Hepatocyte (in vitro differentiated cells): Measurements from ENCODE around the gene FBXL17. TPM values are rescaled to one million over a fixed set of nuclear protein-coding genes. Genes with fewer than 3 reads are reported as not detected.

ENCODE experiments used
- DNase-seq: peaks from one replicate; pipeline ENCODE4 v3.0.0-alpha.2; 2016; ENCODE audit warnings: low spot score
- H2AFZ ChIP-seq: fragments of 200-600 bp; sonication (generic); 2 replicates; pipeline ENCODE4 v1.6.0; 2016; ENCODE audit warnings: antibody characterized with exemption, mild to moderate bottlenecking
- H3K27ac ChIP-seq: fragments of 200-600 bp; sonication (generic); 2 replicates; pipeline ENCODE4 v1.5.1; 2016; ENCODE audit warnings: mild to moderate bottlenecking
- H3K27me3 ChIP-seq: fragments of 200-600 bp; sonication (generic); 2 replicates; pipeline ENCODE4 v1.6.1; 2016
- H3K36me3 ChIP-seq: fragments of 200-600 bp; sonication (generic); replicated peaks from 2 replicates; pipeline ENCODE4 v1.5.1; 2016; ENCODE audit warnings: low read depth; ENCODE audit not compliant: insufficient read depth
- H3K4me1 ChIP-seq: fragments of 200-600 bp; sonication (generic); 2 replicates; pipeline ENCODE4 v1.5.1; 2016; ENCODE audit warnings: mild to moderate bottlenecking, moderate library complexity; ENCODE audit not compliant: insufficient read depth
- H3K4me2 ChIP-seq: fragments of 200-600 bp; sonication (generic); 2 replicates; pipeline ENCODE4 v1.6.0; 2016
- H3K4me3 ChIP-seq: fragments of 200-600 bp; sonication (generic); 2 replicates; pipeline ENCODE4 v1.5.1; 2016; ENCODE audit warnings: mild to moderate bottlenecking
- H3K79me2 ChIP-seq: fragments of 200-600 bp; sonication (generic); 2 replicates; pipeline ENCODE4 v1.6.0; 2017; ENCODE audit warnings: mild to moderate bottlenecking
- H3K9me2 ChIP-seq: fragments of 200-600 bp; sonication (generic); replicated peaks from 2 replicates; pipeline ENCODE4 v1.6.0; 2017; ENCODE audit warnings: mild to moderate bottlenecking; ENCODE audit not compliant: insufficient read depth
- H3K9me3 ChIP-seq: fragments of 200-600 bp; sonication (generic); 2 replicates; pipeline ENCODE4 v1.5.1; 2016; ENCODE audit warnings: low read depth, mild to moderate bottlenecking
- H4K20me1 ChIP-seq: fragments of 200-600 bp; sonication (generic); 2 replicates; pipeline ENCODE4 v1.6.0; 2016; ENCODE audit warnings: mild to moderate bottlenecking; ENCODE audit not compliant: insufficient read depth, poor library complexity, severe bottlenecking
- EZH2 ChIP-seq: fragments of 200-600 bp; sonication (generic); IDR thresholded peaks from 2 replicates; pipeline ENCODE4 v1.6.1; 2016; ENCODE audit warnings: antibody characterized with exemption, mild to moderate bottlenecking, borderline replicate concordance
- EZH2phosphoT487 ChIP-seq: fragments of 200-600 bp; sonication (generic); IDR thresholded peaks from one replicate; pipeline ENCODE4 v1.6.1; 2018; ENCODE audit warnings: antibody characterized with exemption, mild to moderate bottlenecking, low read depth, moderate library complexity; ENCODE audit not compliant: unreplicated experiment, severe bottlenecking
- WGBS: methylation state at CpG from one replicate; pipeline ENCODE4 v1.1.6; 2016; ENCODE audit warnings: low lambda C conversion rate; ENCODE audit errors: missing lambda C conversion rate; 5-methylcytosine and 5-hydroxymethylcytosine counted together
- polyA plus RNA-seq: library from polyadenylated mRNA; unstranded; fragments of >200 nt; fragmentation: Nextera tagmentation; extraction: Ambion mirVana; gene quantifications from 2 replicates; pipeline ENCODE4 v1.2.1, GENCODE V29; 2016
- total RNA-seq: library from RNA; depleted of rRNA; stranded (reverse); fragments of >200 nt; gene quantifications from 2 replicates; pipeline ENCODE4 v1.2.3, GENCODE V29; 2014
- TF ChIP-seq, protein P1 (sequence below): fragments of 200-600 bp; sonication (generic); IDR thresholded peaks from 2 replicates; pipeline ENCODE4 v1.5.1; 2016; ENCODE audit warnings: antibody characterized with exemption, mild to moderate bottlenecking; ENCODE audit not compliant: poor library complexity

Gene FBXL17
- total and polyA plus RNA-seq, 2 experiments from 2014 or later = 12.5 to 18.2 TPM

DNA sequence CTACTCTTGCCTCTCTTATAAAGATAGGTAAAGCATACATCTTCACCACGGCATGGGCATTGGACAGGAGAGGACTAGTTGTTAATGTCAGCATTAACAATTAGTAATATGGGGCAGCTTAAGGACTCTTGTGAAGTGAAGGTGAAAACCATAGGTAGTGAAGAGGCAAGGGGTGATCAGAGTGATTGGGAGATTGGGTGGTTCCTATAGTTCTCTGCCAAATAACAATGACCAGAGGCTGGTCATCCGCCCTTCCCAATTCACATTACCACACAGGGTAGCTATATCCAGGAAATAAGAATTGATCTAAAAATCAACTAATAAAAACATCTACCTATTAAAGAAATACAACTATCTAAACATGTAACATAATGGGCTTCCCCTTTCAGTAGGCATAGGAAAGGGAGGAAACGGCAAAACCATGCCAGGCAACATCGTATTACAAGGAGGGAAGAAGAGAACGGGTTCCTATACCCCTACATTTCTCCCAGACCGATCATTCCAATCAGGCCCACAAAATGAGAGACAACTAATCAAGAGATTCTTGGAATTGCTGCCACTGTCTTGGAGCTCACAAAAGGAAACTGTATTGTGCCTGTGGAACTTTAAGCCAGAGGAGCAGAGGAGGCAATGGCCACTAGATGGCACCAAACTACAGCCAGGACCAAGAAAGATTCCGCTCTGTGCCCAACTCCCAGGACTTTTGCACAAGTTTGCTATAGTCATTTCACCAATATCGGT is 121.6 kb downstream of the FBXL17 start:
- Histone ChIP-seq H3K4me3 (no peak overlapping the region), H2AFZ (no peak overlapping the region), H3K9me2 (no peaks in the 10 kb centered on the region), H3K36me3 (no peaks in the 10 kb centered on the region), H3K4me1 (peaks cover 10% of the 10 kb centered on the region), H3K27me3 (no peaks in the 10 kb centered on the region), H3K4me2 (peak overlapping the region; percentile 42), H3K27ac (no peak overlapping the region), H3K79me2 (no peaks in the 10 kb centered on the region), H4K20me1 (no peaks in the 10 kb centered on the region), H3K9me3 (no peaks in the 10 kb centered on the region)
- TF ChIP-seq EZH2phosphoT487 (no peak), EZH2 (no peak)
- TF ChIP-seq, protein P1, sequence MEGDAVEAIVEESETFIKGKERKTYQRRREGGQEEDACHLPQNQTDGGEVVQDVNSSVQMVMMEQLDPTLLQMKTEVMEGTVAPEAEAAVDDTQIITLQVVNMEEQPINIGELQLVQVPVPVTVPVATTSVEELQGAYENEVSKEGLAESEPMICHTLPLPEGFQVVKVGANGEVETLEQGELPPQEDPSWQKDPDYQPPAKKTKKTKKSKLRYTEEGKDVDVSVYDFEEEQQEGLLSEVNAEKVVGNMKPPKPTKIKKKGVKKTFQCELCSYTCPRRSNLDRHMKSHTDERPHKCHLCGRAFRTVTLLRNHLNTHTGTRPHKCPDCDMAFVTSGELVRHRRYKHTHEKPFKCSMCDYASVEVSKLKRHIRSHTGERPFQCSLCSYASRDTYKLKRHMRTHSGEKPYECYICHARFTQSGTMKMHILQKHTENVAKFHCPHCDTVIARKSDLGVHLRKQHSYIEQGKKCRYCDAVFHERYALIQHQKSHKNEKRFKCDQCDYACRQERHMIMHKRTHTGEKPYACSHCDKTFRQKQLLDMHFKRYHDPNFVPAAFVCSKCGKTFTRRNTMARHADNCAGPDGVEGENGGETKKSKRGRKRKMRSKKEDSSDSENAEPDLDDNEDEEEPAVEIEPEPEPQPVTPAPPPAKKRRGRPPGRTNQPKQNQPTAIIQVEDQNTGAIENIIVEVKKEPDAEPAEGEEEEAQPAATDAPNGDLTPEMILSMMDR = peak; percentile 96
- WGBS = 56% methylated on average over 8 of the region's 8 CpGs
- DNase-seq = peak; percentile 90

DNA sequence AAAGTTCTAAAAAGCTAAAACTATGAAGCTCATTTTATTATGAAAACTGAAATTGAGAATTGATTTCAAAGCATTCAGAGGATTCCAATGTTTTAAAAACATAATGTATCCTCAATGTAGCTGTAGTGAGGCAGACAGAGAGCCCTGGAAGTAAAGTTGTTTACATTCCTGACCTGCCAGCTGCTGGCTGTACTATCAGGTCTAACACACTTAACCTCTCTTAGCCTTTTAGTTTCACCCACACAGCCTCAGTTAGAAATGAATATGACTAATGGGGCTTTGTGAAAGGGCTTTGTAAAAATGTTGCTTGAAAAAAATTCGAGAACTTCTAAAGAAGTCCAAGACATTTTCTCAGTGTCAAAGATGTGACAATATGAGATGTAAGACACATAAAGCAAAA is 122.6 kb downstream of the FBXL17 start:
- Histone ChIP-seq H3K4me2 (peak overlapping the region; percentile 3), H3K9me3 (no peaks in the 10 kb centered on the region), H3K79me2 (no peaks in the 10 kb centered on the region), H3K4me3 (no peak overlapping the region), H4K20me1 (no peaks in the 10 kb centered on the region), H3K36me3 (no peaks in the 10 kb centered on the region), H3K4me1 (peaks cover 10% of the 10 kb centered on the region), H3K27ac (no peak overlapping the region), H2AFZ (no peak overlapping the region), H3K27me3 (no peaks in the 10 kb centered on the region), H3K9me2 (no peaks in the 10 kb centered on the region)
- TF ChIP-seq EZH2 (no peak), EZH2phosphoT487 (no peak)
- TF ChIP-seq, protein P1 = no peak
- DNase-seq = peak; percentile 24
- 26% methylated on average over 1 of the region's 1 CpG for WGBS

DNA sequence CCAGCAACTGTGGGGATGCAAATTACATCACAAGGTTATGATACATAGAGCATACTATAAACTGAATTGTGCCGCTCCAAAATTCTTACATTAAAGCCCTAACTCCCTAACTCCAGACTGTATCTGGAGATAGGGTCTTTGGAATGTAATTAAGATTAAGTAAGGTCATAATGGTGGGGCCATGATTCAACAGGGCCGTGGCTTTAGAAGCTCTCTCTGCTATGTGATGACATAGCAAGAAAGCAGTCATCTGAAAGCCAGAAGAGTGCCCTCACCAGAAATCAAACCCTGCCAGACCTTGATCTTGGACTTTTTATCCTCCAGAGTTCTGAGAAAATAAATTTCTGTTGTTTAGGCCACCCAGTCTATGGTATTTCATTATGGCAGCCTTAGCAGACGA is 123.9 kb downstream of the FBXL17 start:
- WGBS = 58% methylated on average over 3 of the region's 3 CpGs
- H3K27me3 ChIP-seq = no peaks in the 10 kb centered on the region
- H3K9me2 ChIP-seq = no peaks in the 10 kb centered on the region
- no peaks in the 10 kb centered on the region for H3K9me3 ChIP-seq
- TF ChIP-seq EZH2 = no peak
- TF ChIP-seq, protein P1 = no peak
- TF ChIP-seq EZH2phosphoT487 = no peak
- H3K4me1 ChIP-seq = peaks cover 10% of the 10 kb centered on the region
- no peak for DNase-seq
- H3K4me3 ChIP-seq = no peak overlapping the region
- no peak overlapping the region for H3K4me2 ChIP-seq
- H3K27ac ChIP-seq = no peak overlapping the region
- no peaks in the 10 kb centered on the region for H3K79me2 ChIP-seq
- H4K20me1 ChIP-seq = no peaks in the 10 kb centered on the region
- no peaks in the 10 kb centered on the region for H3K36me3 ChIP-seq
- no peak overlapping the region for H2AFZ ChIP-seq
